CD14-positive monocyte (primary cell): ENCODE measurements around the gene DPP8. TPM values are rescaled to one million over a fixed set of nuclear protein-coding genes. Genes with fewer than 3 reads are reported as not detected.

ENCODE experiments used
- DNase-seq, 3 donors: peaks; one replicate each; pipeline ENCODE4 v3.0.0-alpha.2; 2011 to 2022
- H2AFZ ChIP-seq: 2 replicates; pipeline ENCODE4 v1.6.0; 2012; ENCODE audit warnings: mild to moderate bottlenecking, low read depth, low read length, inconsistent platforms; ENCODE audit not compliant: insufficient read depth, poor library complexity, severe bottlenecking
- H3K27ac ChIP-seq, 2 donors: 1 replicate in 1 of 2; 2 replicates in 1 of 2; pipeline ENCODE4 v1.5.1; 2012 to 2013; ENCODE audit warnings: low read length in 2 of 2, control low read depth in 1 of 2, inconsistent platforms in 1 of 2, low read depth in 1 of 2, mild to moderate bottlenecking in 1 of 2
- H3K27me3 ChIP-seq, 2 donors: one replicate each; pipeline versions ENCODE4 v1.6.0 to v1.6.1; 2011 to 2013; ENCODE audit warnings: low read length in 2 of 2; ENCODE audit not compliant: control insufficient read depth in 2 of 2, insufficient read depth in 2 of 2
- H3K36me3 ChIP-seq, 2 donors: replicated peaks in 1 of 2; 1 replicate in 1 of 2; 2 replicates in 1 of 2; pipeline versions ENCODE4 v1.5.1 to v1.6.1; 2012 to 2013; ENCODE audit warnings: low read length in 2 of 2, control low read depth in 1 of 2, inconsistent platforms in 1 of 2, mild to moderate bottlenecking in 1 of 2; ENCODE audit not compliant: insufficient read depth in 2 of 2, control insufficient read depth in 1 of 2
- H3K4me1 ChIP-seq, 2 donors: 1 replicate in 1 of 2; 2 replicates in 1 of 2; pipeline versions ENCODE4 v1.5.1 to v1.6.1; 2012 to 2013; ENCODE audit warnings: low read length in 2 of 2, control low read depth in 1 of 2, inconsistent platforms in 1 of 2, mild to moderate bottlenecking in 1 of 2, moderate library complexity in 1 of 2; ENCODE audit not compliant: insufficient read depth in 2 of 2, control insufficient read depth in 1 of 2
- H3K4me2 ChIP-seq: replicated peaks from 2 replicates; pipeline ENCODE3; 2012; ENCODE audit warnings: low read length, moderate library complexity, mild to moderate bottlenecking; ENCODE audit not compliant: poor library complexity, severe bottlenecking; ENCODE audit errors: extremely low read depth
- H3K4me3 ChIP-seq, 3 experiments: fragments of 200-600 bp in 1 of 3; sonication (generic) in 1 of 3; replicated peaks in 1 of 3; 1 replicate in 2 of 3; 2 replicates in 1 of 3; pipeline ENCODE4 v1.5.1; 2011 to 2013; ENCODE audit warnings: low read length in 3 of 3, mild to moderate bottlenecking in 3 of 3, control low read depth in 2 of 3, low read depth in 2 of 3, inconsistent platforms in 1 of 3, moderate library complexity in 1 of 3
- H3K79me2 ChIP-seq: 2 replicates; pipeline ENCODE4 v1.6.0; 2012; ENCODE audit warnings: mild to moderate bottlenecking, control low read depth, inconsistent platforms, low read length, moderate library complexity; ENCODE audit not compliant: insufficient read depth
- H3K9ac ChIP-seq: 2 replicates; pipeline ENCODE4 v1.6.0; 2017; ENCODE audit warnings: low read length, mild to moderate bottlenecking; ENCODE audit not compliant: insufficient read depth, poor library complexity, severe bottlenecking
- H3K9me3 ChIP-seq, 2 donors: replicated peaks in 1 of 2; 1 replicate in 1 of 2; 2 replicates in 1 of 2; pipeline versions ENCODE4 v1.5.1 to v1.6.1; 2012 to 2013; ENCODE audit warnings: low read length in 2 of 2, control low read depth in 1 of 2; ENCODE audit not compliant: control insufficient read depth in 1 of 2, insufficient read depth in 1 of 2
- H4K20me1 ChIP-seq: 2 replicates; pipeline ENCODE4 v1.6.0; 2012; ENCODE audit warnings: mild to moderate bottlenecking, low read length, control low read depth, moderate library complexity; ENCODE audit not compliant: insufficient read depth
- H3K27ac Mint-ChIP-seq, 7 donors: one replicate each; pipeline ENCODE4 v1.8.0; 2020; ENCODE audit warnings: mild to moderate bottlenecking in 7 of 7, mixed read lengths in 7 of 7, moderate library complexity in 6 of 7, inconsistent platforms in 2 of 7
- H3K27me3 Mint-ChIP-seq, 3 donors: one replicate each; pipeline ENCODE4 v1.8.0; 2021 to 2022; ENCODE audit warnings: low read depth in 3 of 3, mild to moderate bottlenecking in 3 of 3, mixed read lengths in 3 of 3, moderate library complexity in 3 of 3, inconsistent platforms in 1 of 3
- H3K36me3 Mint-ChIP-seq, 2 donors: one replicate each; pipeline ENCODE4 v1.8.0; 2020; ENCODE audit warnings: mixed read lengths in 2 of 2, inconsistent platforms in 1 of 2, mild to moderate bottlenecking in 1 of 2
- H3K4me1 Mint-ChIP-seq: one replicate; pipeline ENCODE4 v1.8.0; 2020; ENCODE audit warnings: mild to moderate bottlenecking, mixed read lengths
- H3K4me3 Mint-ChIP-seq, 2 donors: one replicate each; pipeline ENCODE4 v1.8.0; 2020; ENCODE audit warnings: mild to moderate bottlenecking in 2 of 2, mixed read lengths in 2 of 2, moderate library complexity in 1 of 2
- H3K9me3 Mint-ChIP-seq, 7 donors: one replicate each; pipeline ENCODE4 v1.8.0; 2020 to 2022; ENCODE audit warnings: mixed read lengths in 7 of 7, mild to moderate bottlenecking in 6 of 7, moderate library complexity in 6 of 7, inconsistent platforms in 2 of 7
- WGBS: methylation state at CpG from one replicate; pipeline ENCODE4 v1.1.5; 2013; ENCODE audit warnings: missing lambda C conversion rate; ENCODE audit not compliant: insufficient coverage; 5-methylcytosine and 5-hydroxymethylcytosine counted together
- intact Hi-C, 2 donors: fragments of 100-400 bp; cut with micrococcal nuclease; formaldehyde crosslinking; loops; one replicate each; pipeline versions ENCODE4 v1.15.0 to v1.15.1; 2023
- polyA plus RNA-seq, 3 donors: library from polyadenylated mRNA; depleted of rRNA in 1 of 3; unstranded in 2 of 3; stranded (reverse) in 1 of 3; fragments of 300-500 nt in 2 of 3; fragments of >200 nt in 1 of 3; fragmentation: Illumina TruSeq in 2 of 3; gene quantifications; 1 replicate in 2 of 3; 2 replicates in 1 of 3; pipeline ENCODE4 v1.2.3, GENCODE V29; 2012 to 2021
- TF ChIP-seq, protein P1 (sequence below): fragments of 200-600 bp; IDR thresholded peaks from one replicate; pipeline ENCODE4 v1.8.0; 2022; ENCODE audit warnings: antibody characterized with exemption, mild to moderate bottlenecking

The DPP8 gene
- polyA plus RNA-seq, 3 donors = 18.3 to 48.3 (median 38.7) TPM

- Mint-ChIP-seq H3K4me3 (no peak overlapping the region), H3K27ac (no peak overlapping the region)
- intact Hi-C loops = no loop called here
These were observed 1.3 kb upstream of the DPP8 start for GRCh38 chr15:65518633-65519285.

GRCh38 chr15:65517866-65518207 lies 348 bp upstream of the DPP8 start:
- Mint-ChIP-seq H3K27me3 (no peaks in the 10 kb centered on the region), H3K27ac (peak overlapping the region in 4 of 7 donors; percentile 93 to 97 (median 95)), H3K36me3 (peaks cover 5 to 14% of the 10 kb centered on the region in 2 donors), H3K9me3 (peaks cover 0 to 1% (median 0%) of the 10 kb centered on the region in 7 donors), H3K4me1 (peaks cover 21% of the 10 kb centered on the region), H3K4me3 (peak overlapping the region; percentile 91 to 99)
- Histone ChIP-seq H3K9me3 (no peaks in the 10 kb centered on the region), H4K20me1 (peaks cover 46% of the 10 kb centered on the region), H3K27ac (peak overlapping the region in 1 of 2 donors; percentile 80), H3K27me3 (no peaks in the 10 kb centered on the region), H3K79me2 (peaks cover 46% of the 10 kb centered on the region), H2AFZ (peak overlapping the region; percentile 95), H3K36me3 (peaks cover 5 to 23% of the 10 kb centered on the region in 2 donors), H3K4me3 (peak overlapping the region in 2 of 3 experiments; percentile 92 to 99), H3K9ac (peak overlapping the region; percentile 95), H3K4me2 (peak overlapping the region; percentile 93), H3K4me1 (peaks cover 10 to 26% of the 10 kb centered on the region in 2 donors)
- intact Hi-C loops = no loop called here
- TF ChIP-seq, protein P1, sequence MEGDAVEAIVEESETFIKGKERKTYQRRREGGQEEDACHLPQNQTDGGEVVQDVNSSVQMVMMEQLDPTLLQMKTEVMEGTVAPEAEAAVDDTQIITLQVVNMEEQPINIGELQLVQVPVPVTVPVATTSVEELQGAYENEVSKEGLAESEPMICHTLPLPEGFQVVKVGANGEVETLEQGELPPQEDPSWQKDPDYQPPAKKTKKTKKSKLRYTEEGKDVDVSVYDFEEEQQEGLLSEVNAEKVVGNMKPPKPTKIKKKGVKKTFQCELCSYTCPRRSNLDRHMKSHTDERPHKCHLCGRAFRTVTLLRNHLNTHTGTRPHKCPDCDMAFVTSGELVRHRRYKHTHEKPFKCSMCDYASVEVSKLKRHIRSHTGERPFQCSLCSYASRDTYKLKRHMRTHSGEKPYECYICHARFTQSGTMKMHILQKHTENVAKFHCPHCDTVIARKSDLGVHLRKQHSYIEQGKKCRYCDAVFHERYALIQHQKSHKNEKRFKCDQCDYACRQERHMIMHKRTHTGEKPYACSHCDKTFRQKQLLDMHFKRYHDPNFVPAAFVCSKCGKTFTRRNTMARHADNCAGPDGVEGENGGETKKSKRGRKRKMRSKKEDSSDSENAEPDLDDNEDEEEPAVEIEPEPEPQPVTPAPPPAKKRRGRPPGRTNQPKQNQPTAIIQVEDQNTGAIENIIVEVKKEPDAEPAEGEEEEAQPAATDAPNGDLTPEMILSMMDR = peak; percentile 64
- DNase-seq = no peak
- no CpG with 5 or more reads among the region's 8 CpGs for WGBS

More at GRCh38 chr15:65518633-65519285, 1.3 kb upstream of the DPP8 start:
- TF ChIP-seq, protein P1 = no peak
- Mint-ChIP-seq H3K27me3 (no peaks in the 10 kb centered on the region), H3K4me1 (peaks cover 21% of the 10 kb centered on the region), H3K36me3 (peaks cover 3 to 7% of the 10 kb centered on the region in 2 donors), H3K9me3 (peaks cover 0 to 1% (median 0%) of the 10 kb centered on the region in 7 donors)
- Histone ChIP-seq H2AFZ (no peak overlapping the region), H3K4me2 (no peak overlapping the region), H3K79me2 (peaks cover 37% of the 10 kb centered on the region), H3K36me3 (peaks cover 5 to 14% of the 10 kb centered on the region in 2 donors), H3K4me1 (peaks cover 10 to 26% of the 10 kb centered on the region in 2 donors), H3K4me3 (no peak overlapping the region), H3K27ac (no peak overlapping the region), H3K9me3 (no peaks in the 10 kb centered on the region), H4K20me1 (peaks cover 37% of the 10 kb centered on the region), H3K9ac (no peak overlapping the region), H3K27me3 (no peaks in the 10 kb centered on the region)
- 100% methylated on average over 1 of the region's 4 CpGs for WGBS
- no peak for DNase-seq
